ENCODE measurements around the gene GALNT10.

DNA sequence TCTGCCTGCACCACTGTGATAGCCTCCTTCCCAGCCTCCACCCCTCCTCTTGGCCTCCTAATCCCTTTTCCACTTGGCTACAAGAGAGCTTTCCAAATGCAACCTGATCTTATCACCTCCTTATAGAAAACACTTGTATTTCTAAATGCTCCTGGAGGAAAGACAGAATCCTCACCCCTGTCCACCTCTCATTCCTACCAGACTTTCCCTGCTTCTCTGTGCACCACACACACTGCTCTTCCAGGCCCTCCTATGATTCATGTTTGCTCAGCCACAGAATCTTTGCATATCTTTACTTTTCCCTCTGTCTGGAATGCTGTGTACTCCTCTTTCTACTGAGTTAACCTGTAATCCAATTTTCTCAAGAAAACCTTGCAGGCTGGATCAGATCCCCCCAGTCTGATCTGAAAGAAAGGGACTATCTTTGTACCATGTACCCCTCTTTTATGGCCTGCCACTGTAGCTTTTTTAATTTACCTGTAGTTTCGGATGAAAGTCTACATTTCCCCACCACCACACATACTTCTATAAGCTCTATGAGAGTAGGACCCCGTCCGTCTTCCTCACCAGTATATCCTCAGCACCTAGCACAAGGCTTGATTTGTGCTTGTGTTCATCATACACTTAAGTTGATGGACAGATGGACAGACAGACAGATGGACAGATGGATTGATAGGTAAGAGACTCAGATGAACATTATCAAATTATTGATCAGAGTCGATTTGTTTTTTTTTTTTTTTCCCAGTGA, 95.3 kb downstream of the GALNT10 start:
- TF ChIP-seq, protein P1, sequence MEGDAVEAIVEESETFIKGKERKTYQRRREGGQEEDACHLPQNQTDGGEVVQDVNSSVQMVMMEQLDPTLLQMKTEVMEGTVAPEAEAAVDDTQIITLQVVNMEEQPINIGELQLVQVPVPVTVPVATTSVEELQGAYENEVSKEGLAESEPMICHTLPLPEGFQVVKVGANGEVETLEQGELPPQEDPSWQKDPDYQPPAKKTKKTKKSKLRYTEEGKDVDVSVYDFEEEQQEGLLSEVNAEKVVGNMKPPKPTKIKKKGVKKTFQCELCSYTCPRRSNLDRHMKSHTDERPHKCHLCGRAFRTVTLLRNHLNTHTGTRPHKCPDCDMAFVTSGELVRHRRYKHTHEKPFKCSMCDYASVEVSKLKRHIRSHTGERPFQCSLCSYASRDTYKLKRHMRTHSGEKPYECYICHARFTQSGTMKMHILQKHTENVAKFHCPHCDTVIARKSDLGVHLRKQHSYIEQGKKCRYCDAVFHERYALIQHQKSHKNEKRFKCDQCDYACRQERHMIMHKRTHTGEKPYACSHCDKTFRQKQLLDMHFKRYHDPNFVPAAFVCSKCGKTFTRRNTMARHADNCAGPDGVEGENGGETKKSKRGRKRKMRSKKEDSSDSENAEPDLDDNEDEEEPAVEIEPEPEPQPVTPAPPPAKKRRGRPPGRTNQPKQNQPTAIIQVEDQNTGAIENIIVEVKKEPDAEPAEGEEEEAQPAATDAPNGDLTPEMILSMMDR (IDR thresholded peaks at IDR 0.05 in 2 of 3, conservative IDR thresholded peaks at IDR 0.05 in 1 of 3; ENCODE audit: control insufficient read depth in 2 of 3, extremely low read depth in 1 of 3, insufficient read depth in 1 of 3, low read depth in 3 of 3, low read length in 3 of 3): no peak
- TF ChIP-seq EZH2 (IDR thresholded peaks at IDR 0.05; ENCODE audit: borderline replicate concordance, control insufficient read depth, low read depth, low read length): no peak
- no peak for TF ChIP-seq HDGF (IDR thresholded peaks at IDR 0.05)
- TF ChIP-seq EP300 (IDR thresholded peaks at IDR 0.05; ENCODE audit: borderline replicate concordance in 1 of 2, control insufficient read depth in 1 of 2, low read depth in 2 of 2, low read length in 2 of 2): no peak
- no peak for TF ChIP-seq POLR2AphosphoS2 (IDR thresholded peaks at IDR 0.05; ENCODE audit: low read depth, low read length)
- TF ChIP-seq HDAC6 (IDR thresholded peaks at IDR 0.05; ENCODE audit: unreplicated experiment): no peak
- no peak for TF ChIP-seq SMC3 (IDR thresholded peaks at IDR 0.05; ENCODE audit: borderline replicate concordance, low read length)
